Stimulated activated CD8-positive, alpha-beta memory T cell treated with anti-CD3 and anti-CD28 coated beads, Interleukin-4, amount 100 ng/mL, for 4 hours (primary cell): ENCODE results near the gene OPTC.
A peak's percentile ranks its signal among the peaks of the same experiment; 100 is the strongest.

Experiments
- DNase-seq, 2 donors: peaks; one replicate each; pipeline ENCODE4 v3.0.0-alpha.2; 2020; ENCODE audit warnings: low read depth in 2 of 2, low spot score in 1 of 2

Gene OPTC

DNA sequence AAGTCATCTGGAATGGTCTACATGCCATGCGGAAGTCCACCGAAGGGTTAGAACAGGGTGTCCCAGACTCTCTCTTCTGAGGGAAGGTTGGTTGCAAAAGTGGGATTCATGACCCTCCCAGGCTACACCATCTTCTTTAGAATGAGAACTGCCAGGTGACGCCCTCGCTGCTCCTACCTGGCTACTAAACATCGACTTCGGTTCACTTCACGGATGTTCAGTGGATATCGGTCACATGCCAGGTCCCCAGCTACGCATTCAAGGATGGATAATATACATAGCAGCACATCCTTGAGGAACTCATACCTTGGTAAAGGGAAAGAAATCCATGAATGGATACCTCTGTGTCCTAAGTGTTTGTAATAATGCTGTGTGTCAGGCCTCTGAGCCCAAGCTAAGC lies 3.3 kb upstream of the OPTC start:
- DNase-seq = no peak

DNA sequence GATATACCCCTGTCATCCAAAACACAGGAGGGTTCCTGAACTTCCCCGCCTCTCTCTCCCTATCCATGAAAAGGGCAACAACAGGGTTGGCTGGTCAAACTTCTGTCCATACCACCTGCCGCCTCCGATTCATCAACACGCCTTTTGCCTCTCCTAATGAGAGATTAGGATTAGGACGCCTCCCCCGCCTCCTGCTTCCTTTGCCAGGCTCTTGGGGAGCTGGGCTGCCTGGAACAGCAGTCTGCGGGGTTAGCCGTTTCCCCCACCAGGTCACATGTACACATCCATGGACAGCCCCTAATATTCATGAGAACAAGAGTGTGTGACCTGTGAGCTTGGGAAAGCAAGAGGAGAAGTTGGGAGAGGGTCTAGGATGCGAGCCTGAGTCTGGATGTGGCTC lies 2.3 kb upstream of the OPTC start:
- DNase-seq = no peak

DNA sequence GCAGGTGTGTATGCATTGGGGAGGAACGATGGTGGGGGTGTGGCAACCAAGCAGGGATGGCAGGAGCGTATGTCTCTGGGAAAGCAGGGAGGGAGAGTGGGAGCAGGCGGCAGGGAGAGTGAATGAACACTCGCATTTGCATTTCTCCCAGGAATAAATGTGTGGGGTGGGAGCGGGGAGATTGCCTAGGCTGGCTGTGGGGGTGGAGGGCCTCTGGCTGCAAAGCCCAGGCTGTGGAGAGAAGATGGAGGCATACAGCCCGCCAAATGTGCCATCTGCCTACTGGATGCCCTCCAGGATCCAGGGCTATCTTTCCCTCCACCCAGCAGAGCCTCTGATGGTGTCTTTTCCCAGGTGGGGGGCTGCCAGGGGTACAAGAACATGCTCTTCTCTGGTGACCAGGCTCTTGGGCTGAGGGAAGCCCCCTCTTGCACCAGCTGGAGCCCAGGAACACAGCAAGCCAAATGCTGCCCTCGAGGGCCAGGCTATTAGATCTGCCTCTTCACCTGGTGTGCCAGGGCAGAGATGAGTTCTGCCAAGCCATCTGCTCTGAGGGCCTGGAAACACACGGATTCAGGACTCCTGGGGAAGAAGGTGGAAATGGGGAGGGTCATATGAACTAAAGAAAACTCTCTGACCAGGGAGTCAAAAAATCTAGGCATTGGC lies 1.7 kb upstream of the OPTC start:
- no peak for DNase-seq

DNA sequence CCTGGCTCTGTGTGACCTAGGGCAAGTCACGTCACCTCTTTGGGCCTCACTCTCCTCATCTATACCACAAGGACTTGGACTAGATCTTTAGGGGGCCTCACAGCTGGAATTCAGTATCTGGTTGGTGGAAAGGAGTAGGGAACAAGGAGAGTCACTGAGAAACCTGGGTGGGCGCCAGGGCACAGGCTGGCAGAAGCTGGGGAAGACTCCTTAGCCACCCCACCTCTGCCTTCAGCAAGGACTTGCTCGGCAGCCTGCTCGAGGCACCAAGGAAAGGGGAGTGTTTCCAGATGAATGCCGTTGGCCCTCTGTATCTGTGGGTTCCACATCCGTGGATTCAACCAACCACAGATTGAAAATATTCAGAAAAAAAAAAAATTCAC lies 1.2 kb upstream of the OPTC start:
- DNase-seq = no peak

DNA sequence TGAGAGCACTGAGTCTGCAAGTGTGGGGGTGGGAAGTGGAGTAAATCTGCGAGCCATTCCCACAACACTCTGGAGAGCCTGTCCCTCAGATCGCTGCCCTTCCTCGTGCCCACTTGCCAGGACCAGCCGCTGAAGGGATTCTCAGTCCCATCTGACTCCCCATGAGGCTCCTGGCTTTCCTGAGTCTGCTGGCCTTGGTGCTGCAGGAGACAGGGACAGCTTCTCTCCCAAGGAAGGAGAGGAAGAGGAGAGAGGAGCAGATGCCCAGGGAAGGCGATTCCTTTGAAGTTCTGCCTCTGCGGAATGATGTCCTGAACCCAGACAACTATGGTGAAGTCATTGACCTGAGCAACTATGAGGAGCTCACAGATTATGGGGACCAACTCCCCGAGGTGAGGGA lies 1.9 kb downstream of the OPTC start:
- DNase-seq = no peak

DNA sequence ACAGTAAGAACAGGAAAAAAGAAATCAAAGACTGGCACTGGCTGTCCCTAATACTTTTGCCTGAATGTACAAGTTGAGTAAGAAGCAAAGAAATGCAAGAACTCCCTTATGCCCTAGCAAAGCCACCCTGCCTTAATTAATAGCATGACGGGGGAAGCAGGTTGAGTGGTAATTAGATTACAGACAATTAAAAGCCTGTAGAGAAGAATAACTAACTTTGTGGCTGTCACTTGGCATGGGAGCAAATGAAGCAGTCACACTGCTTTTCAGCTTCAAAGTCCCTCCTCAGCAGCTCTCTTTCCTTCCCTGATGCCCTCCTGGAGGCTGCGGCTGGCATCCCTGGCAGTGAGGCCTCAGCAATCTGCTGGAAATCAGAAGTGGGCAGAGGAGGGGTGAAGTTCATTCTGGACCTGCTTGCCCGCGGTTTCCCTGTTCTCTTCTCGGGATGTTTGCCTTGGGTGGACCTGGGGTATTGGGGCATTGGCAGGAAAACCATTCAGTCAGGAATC lies 3.4 kb downstream of the OPTC start:
- DNase-seq = no peak

DNA sequence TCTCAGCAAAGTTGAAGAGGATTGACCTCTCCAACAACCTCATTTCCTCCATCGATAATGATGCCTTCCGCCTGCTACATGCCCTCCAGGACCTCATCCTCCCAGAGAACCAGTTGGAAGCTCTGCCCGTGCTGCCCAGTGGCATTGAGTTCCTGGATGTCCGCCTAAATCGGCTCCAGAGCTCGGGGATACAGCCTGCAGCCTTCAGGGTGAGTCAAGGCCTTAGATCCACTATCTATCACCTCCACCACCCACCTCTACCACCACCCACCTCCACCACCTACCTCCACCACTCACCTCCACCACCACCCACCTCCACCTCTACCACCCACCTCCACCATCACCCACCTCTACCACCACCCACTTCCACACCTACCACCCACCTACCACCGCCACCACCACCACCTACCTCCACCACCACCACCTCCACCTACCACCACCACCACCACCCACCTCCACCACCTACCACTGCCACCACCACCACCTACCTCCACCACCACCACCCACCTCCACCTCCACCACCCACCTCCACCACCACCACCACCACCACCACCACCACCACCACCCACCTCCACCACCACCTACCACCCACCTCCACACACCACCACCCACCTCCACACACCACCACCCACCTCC lies 5.8 kb downstream of the OPTC start:
- DNase-seq = no peak

DNA sequence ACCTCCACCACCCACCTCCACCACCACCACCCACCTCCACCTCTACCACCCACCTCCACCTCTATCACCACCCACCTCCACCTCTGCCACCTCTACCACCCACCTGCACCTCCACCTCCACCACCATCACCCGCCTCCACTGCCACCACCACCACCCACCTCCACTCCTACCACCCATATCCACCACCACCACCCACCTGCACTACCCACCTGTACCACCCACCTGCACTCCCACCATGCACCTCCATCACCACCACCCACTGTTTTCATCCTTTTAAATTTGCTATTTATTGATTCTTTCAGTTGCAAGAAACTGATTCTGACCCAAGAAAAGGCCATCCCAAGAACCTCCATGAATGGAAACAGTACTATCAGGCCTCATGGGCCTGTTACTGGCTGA lies 6.3 kb downstream of the OPTC start:
- DNase-seq = no peak

DNA sequence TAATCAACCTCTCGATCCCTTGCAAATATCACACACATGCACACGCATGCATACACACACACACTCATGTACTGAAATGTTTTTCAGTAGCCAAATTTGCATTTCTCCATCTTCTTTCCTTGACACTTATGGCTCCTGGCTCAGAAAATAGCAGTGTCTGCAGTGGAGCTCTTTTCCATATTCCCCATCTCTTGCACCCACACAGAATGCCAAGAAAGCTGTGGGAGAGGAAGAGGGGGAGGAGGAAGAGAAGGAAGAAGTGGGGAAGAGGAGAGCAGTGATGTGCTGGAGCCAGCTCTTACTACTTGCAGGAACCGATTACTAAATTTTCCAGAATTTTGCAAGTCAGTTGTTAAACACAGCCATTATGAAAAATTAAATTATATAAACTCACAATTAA lies 9.9 kb downstream of the OPTC start:
- no peak for DNase-seq

DNA sequence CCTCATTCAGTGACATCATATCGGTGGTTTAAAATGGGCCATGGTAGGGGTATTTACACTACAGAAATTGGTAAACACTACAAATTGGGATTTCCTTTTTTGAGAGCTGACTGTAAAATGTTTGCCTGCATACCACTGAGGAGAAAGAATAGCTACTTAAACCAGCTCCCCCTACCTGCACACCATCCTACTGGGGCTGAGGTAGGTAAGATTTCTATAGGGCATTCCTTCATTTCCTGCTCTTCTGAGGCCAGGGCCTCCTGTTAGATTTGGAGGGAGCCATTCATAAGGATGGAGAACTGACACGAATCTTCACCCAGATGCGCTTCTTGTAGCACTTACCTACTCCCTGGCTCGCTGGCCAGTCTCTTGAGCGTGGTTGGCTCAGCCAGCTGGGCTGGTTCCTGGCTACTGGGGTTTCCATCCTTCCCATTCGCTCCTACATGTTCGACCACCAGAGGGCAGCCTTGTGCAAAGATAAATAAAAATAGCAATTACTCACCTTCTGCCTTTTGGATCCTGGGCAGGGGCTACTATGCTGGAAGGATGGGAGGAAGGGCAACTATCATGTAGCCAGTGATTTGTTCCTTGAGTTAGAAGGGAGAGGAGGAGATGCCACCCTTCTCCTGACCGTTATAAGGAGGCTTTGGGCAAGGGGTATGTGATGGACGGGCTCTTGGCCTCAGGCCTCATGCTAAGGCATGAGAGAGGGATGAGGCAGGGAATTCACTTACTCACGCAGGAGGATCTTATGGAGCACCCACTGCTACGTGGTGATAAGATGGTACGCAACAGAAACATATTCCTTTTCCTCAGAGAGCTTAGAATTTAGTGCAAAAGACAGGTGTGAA lies 10.7 kb downstream of the OPTC start:
- DNase-seq = peak; percentile 32 to 70

DNA sequence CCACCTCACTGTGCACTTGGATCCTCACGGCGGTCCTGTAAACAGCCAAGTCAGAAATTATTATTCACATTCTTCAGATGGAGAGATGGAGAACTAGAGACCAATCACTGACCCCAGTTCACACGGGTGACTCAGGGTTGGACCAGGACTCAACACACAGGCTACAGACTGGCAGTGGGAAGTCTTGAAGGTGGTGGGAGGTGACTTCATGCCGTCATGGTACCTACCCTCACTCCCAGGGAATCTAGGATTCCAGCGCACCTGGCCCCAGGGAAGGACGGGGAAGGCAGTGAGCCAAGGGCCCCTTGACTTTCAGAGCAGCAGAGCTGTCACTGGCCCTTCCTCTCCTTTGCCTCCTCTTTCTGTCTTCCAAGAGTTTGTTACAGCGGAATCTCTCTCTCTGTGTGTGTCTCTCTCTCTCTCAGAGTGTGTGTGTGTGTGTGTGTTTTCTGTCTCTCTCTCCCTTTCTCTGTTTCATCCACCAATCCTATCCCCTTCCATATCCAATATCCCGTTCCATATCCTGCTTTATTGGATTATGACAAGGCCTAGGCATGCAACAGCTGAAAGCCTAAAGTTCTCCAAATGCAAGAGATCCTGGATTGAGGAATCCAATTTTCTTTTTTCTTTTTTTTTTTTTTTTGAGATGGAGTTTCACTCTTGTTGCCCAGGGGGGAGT lies 11.7 kb downstream of the OPTC start:
- no peak for DNase-seq

DNA sequence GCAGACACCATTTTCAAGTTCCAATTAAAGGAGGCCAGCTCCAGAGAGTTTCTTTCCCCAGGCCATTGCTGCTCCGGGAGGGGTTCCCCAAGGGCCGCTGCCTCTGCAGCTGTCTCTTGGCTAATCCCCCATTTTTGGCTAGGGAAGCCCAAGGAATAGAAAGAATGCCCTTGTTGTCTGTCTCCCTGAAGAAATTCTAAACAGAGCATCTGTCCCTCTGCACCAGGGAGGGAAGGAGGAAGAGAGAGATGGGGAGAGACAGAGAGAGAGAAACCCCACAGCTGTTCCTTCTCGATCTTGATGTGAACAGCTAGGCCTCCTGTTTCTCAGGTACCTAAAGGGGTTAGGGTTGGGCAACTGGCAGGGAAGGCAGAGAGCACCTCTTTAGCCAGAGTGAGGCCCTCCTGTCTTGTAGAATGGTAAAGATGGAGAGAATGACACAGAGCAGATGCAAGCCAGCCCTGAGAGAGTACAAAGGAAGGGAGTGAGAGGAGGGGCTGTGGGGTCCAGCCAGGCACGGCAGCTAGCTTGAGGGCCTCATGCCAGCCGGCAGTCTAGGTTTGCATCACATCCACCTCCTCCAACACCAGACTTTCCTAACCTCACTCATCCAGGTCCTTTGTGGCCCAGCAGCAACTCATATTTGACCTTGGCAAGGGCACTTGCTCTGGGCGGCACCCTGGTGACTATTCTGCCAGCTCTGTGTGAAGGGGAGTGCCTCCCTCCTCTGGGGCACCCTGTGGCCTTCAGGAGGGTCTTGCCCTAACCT lies 13.1 kb downstream of the OPTC start:
- no peak for DNase-seq

DNA sequence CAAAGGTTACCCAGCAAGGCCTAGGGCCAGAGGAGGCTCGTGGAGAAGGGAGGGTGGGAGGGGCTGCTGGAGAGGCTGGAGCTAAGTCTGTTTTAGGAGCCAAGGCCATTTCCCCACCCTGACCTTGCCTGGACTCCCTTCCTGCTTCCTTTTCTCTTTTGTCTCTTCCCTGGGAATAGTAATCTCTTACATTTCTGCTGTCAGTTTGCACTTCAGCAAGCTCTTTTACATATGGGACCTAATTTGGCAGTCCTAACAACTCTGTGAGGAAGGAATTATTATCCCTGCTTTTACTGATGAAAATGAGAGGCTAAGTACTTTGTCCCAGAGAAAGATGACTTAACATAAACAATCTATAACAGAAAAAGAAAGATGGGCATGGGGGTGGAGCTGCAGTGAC lies 13.8 kb downstream of the OPTC start:
- no peak for DNase-seq

DNA sequence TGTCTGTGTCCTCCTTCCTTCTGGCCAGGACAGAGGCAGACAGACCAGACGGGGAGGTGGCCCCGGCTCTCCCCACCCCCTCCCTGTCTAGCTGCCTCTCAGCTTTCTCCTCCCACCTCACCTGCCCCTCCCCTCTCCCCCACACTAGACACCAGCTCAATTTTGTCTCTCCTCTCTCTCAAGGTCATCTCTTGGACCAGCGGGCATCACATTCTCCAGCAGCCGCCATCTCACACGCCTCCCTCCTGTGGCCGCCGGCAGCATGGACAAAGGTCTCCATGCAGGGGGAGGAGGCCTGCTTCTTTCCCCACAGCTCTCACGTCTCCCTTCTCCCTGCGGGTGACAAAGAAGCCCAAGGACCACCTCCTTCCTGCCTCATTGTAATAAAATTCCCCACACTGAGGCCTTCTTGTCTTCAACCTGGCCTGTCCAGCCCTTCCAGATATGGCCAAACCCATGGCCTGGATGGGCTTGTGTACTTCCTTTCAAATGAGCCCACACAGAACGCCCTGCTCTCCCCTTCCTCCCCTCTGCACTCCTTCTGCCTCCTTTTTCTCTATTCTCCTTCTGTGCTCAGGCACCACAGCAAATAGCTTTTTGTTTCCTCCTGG lies 14.6 kb downstream of the OPTC start:
- no peak for DNase-seq

DNA sequence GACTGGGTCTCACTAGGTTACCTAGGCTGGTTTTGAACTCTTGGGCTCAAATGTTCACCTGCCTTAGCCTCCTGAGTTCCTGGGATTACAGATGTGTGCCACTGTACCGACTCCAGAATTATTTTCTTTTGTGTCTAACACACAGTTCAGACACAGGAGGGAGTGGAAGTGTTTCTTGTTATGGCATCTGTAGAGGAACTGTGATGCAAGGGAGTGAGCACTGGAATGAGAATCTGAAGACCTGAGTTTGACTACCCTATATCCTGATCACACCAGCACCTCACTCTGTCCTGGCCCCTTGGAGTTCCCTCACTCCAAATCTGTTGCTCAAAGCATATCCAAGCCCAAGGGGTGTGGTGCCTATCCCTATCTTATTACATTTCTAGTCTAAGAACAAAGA lies 15.2 kb downstream of the OPTC start:
- DNase-seq = no peak

DNA sequence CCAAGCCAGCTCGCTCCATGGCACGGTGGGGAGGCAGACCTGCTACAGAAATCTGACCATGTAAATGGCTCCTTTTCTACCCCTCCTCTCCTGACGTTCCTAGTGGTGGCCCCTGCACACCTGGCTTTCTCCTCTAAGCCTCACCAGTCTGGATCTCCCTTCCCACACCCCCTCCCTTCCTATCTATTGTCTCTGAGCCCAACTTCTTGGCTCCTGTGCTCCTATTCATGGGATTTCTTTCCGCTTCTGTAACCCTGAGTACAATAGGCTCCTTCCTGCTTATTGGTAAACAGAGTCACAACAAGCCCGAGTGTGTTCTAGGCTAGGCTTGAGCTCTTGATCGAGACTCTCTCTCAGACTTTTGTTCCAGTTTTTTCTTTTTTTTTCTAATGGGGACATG lies 17.6 kb downstream of the OPTC start:
- DNase-seq = no peak

DNA sequence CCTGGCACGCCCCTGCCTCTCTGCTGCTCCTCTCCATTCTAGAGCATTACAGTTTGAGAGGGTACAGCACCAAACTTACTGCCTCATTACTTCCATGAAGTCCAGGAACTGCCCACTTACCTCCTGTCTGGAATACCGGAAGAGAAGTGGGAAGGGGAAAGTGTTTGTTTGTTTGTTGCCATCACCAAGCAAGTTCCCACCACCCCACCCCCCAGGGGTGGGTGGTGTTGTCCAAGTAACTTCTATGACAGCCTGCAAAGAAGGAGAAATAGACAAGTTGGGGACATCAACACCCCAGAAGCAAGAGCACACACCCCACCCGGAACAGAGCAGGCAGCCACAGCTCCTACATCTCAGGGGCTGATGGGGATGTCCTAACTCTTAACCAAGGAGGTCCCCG lies 18.0 kb downstream of the OPTC start:
- no peak for DNase-seq

DNA sequence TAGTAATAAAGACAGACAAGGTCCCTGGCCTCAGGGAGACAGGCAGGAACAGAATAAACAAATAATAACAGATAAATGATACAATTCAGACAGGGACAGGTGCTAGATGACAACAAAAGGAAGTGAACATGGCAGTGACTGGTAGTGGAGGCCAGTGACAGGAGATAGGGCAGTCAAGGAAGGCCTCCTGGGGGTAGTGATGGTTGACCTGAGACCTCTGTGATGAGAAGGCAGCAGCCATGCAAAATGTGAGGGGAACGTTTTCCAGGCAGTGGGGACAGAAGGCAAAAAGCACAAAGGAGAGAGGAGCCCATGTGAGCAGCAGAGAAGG lies 18.5 kb downstream of the OPTC start:
- no peak for DNase-seq

DNA sequence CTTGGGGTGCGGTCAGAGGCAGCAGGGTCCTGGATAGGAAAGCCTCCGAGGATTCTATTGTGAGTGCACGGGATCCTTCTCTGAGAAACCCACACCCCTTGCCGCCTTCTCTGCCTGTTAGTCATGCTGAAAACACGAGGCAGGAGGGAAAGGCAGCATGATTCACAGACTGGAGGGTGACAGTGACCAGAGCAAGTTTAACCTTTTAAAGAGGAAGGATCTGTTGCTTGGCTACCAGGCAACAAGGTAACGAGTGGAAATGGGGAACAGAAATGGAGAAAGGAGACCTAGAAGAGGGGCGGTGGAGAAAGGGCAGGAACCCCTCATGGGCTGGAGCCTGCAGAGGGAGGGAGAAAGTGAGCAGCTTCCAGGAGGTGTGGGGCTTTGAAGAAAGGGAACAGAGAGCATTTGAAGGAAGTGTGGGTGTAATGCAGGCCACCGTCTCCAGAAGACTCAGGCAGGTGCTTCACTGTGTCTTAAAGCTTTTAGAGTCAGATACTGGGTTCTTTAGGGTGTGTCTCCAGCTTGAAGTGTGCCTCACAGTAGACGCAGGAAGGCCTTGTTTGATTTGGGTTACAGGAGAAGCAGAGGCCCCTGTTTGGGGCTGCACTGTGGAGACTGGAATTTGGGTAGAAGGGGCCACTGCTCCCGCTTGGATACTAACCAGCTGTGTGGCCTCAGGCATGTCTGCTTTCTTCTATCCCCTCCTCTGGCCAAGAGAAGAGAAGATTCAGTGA lies 19.1 kb downstream of the OPTC start:
- no peak for DNase-seq

DNA sequence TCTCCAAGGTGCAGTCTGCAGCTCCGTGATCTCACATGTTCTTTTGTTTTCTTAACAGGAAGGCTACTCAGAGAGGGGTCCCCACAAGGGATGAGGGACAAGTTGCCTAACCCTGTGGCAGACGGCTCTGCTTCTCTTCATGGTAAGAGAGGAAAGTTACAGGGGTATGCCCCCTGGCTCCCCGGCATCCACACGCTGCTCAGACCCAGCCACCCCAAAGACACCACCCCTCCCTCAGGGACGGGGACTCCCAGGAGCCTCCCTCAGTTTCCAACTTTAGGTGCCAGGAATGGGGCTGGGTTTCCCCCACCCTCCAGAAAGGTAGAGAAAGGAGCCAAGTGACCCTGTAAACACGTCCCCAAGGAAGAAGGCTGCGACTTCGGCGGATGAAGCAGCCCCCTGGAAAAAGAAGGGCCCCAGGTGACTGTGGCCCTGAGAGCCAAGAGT lies 19.7 kb downstream of the OPTC start:
- no peak for DNase-seq
